HEK293T (cell line): ENCODE measurements around the gene LMO2.

Experiments
- BHLHE40 ChIP-seq: fragments of 450-650 bp; IDR thresholded peaks from 2 replicates; pipeline ENCODE4 v1.6.1; 2016; ENCODE audit warnings: mild to moderate bottlenecking, moderate library complexity, borderline replicate concordance
- CTBP1 ChIP-seq: fragments of 450-650 bp; IDR thresholded peaks from 2 replicates; pipeline ENCODE4 v1.6.1; 2016; ENCODE audit warnings: borderline replicate concordance
- FOXK2 ChIP-seq: fragments of 450-650 bp; IDR thresholded peaks from 2 replicates; pipeline ENCODE4 v1.6.1; 2016; ENCODE audit warnings: mild to moderate bottlenecking
- FOXM1 ChIP-seq: fragments of 450-650 bp; IDR thresholded peaks from 2 replicates; pipeline ENCODE4 v1.6.1; 2017; ENCODE audit warnings: mild to moderate bottlenecking, borderline replicate concordance
- HDGF ChIP-seq: fragments of 450-650 bp; IDR thresholded peaks from 2 replicates; pipeline ENCODE4 v1.6.1; 2017; ENCODE audit warnings: antibody characterized with exemption, borderline replicate concordance
- NFRKB ChIP-seq: fragments of 450-650 bp; IDR thresholded peaks from 2 replicates; pipeline ENCODE4 v1.6.1; 2016; ENCODE audit warnings: mild to moderate bottlenecking, moderate library complexity
- PKNOX1 ChIP-seq: fragments of 450-650 bp; IDR thresholded peaks from 2 replicates; pipeline ENCODE4 v1.6.1; 2016
- SP1 ChIP-seq: fragments of 450-650 bp; IDR thresholded peaks from 2 replicates; pipeline ENCODE4 v1.6.1; 2017
- SUZ12 ChIP-seq: fragments of 450-650 bp; IDR thresholded peaks from 2 replicates; pipeline ENCODE4 v1.6.1; 2016; ENCODE audit warnings: mild to moderate bottlenecking
- TARDBP ChIP-seq: fragments of 450-650 bp; IDR thresholded peaks from 2 replicates; pipeline ENCODE4 v1.6.1; 2016
- ZNF384 ChIP-seq: fragments of 450-650 bp; IDR thresholded peaks from 2 replicates; pipeline ENCODE4 v1.6.1; 2016

DNA sequence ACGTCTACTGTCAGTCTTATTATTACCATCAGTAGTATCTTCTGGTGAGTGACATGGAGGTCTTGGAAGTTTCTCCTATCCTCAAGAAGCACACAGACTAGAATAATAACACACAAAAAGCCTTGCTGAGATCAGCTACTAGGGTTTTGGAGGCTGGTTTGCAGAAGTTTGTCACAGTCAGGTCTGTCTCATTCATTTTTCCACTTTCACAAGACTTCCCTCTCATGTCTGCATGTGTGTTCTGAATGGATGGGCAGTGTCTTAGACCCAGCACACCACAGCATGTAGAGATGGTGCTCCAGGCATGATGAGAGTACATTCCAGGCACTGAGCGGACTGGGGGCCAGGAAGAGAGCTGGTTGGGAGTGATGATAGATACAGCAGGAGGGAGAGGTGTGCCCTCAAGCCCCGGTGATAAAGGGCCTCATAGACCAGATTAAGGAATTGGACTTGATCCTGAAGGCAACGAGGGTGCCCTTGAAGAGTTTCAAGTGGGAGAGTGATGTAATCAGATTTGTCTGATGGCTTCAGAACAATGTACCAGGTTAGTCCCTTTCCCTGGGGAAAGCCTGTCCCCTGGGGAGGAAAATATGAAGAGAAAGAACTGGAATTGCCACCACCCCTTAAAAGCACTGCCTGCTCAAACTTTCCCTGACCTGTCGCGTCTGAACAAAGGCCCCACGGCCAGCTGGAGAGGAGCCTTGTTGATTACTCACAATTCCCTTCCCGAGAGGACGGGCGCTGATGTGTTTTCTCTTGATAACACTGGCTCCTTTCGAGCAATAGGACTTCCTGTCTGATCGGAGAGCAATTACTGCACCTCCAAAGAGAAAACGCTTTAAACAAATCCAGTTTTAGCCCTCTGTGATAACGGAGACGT lies 45.1 kb upstream of the LMO2 start:
- no peak for TF ChIP-seq CTBP1
- no peak for TF ChIP-seq PKNOX1
- TF ChIP-seq HDGF = no peak
- TF ChIP-seq NFRKB = no peak
- TF ChIP-seq TARDBP = no peak
- no peak for TF ChIP-seq SUZ12
- TF ChIP-seq SP1 = no peak
- no peak for TF ChIP-seq BHLHE40
- TF ChIP-seq ZNF384 = no peak
- TF ChIP-seq FOXK2 = no peak
- no peak for TF ChIP-seq FOXM1
